Measurements from ENCODE around the gene POLK.
"Not testable (repeated sequence)": the region's sequence is repeated elsewhere in the genome, so short reads cannot be mapped to it uniquely, and the experiment has no call there.

Gene POLK

GRCh38 chr5:75588666-75589065 is 77.0 kb downstream of the POLK start:
- H3K36me3 Mint-ChIP-seq: peaks cover 12% of the 10 kb centered on the region
- no peaks in the 10 kb centered on the region for H3K9me3 Mint-ChIP-seq (ENCODE audit: low read depth)
- no peaks in the 10 kb centered on the region for H3K27me3 Mint-ChIP-seq
- no peaks in the 10 kb centered on the region for H3K4me1 Mint-ChIP-seq (ENCODE audit: low read depth)
- H3K27ac Mint-ChIP-seq: no peak overlapping the region
- no peak overlapping the region for H3K4me3 Mint-ChIP-seq

- Mint-ChIP-seq H3K27ac (no peak overlapping the region), H3K27me3 (no peaks in the 10 kb centered on the region), H3K36me3 (peaks cover 37% of the 10 kb centered on the region)
Measured at GRCh38 chr5:75600535-75600934, 88.8 kb downstream of the POLK start.

DNA sequence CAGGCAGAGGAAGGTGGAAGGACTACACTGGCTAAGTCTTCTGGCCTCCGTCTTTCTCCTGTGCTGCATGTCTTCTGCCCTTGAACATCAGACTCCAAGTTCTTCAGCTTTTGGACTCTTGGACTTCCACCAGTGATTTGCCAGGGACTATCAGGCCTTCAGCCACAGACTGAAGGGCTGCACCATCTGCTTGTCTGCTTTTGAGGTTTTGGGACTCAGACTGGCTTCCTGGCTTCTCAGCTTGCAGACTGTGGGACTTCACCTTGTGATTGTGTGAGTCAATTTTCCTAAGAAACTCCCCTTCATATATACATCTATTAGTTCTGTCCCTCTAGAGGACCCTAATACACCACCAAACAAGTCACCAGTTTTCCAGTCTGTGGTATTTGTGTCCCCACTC is 89.9 kb downstream of the POLK start:
- Mint-ChIP-seq H3K27me3 (no peaks in the 10 kb centered on the region), H3K27ac (no peak overlapping the region), H3K36me3 (peaks cover 35% of the 10 kb centered on the region), H3K9me3 (ENCODE audit: low read depth) (no peaks in the 10 kb centered on the region), H3K4me1 (ENCODE audit: low read depth) (peaks cover 10% of the 10 kb centered on the region), H3K4me3 (no peak overlapping the region)

More at GRCh38 chr5:75600535-75600934, 88.8 kb downstream of the POLK start:
- peaks cover 10% of the 10 kb centered on the region for H3K4me1 Mint-ChIP-seq (ENCODE audit: low read depth)
- no peaks in the 10 kb centered on the region for H3K9me3 Mint-ChIP-seq (ENCODE audit: low read depth)
- H3K4me3 Mint-ChIP-seq: no peak overlapping the region

- Mint-ChIP-seq H3K36me3 (peaks cover 34% of the 10 kb centered on the region), H3K9me3 (ENCODE audit: low read depth) (no peaks in the 10 kb centered on the region), H3K27ac (no peak overlapping the region), H3K4me3 (no peak overlapping the region), H3K4me1 (ENCODE audit: low read depth) (peaks cover 10% of the 10 kb centered on the region), H3K27me3 (no peaks in the 10 kb centered on the region)
Measured at GRCh38 chr5:75601996-75602395, 90.3 kb downstream of the POLK start.

- no peaks in the 10 kb centered on the region for H3K9me3 Mint-ChIP-seq (ENCODE audit: low read depth)
- peaks cover 39% of the 10 kb centered on the region for H3K36me3 Mint-ChIP-seq
- no peak overlapping the region for H3K27ac Mint-ChIP-seq
- no peak overlapping the region for H3K4me3 Mint-ChIP-seq
- peaks cover 10% of the 10 kb centered on the region for H3K4me1 Mint-ChIP-seq (ENCODE audit: low read depth)
- H3K27me3 Mint-ChIP-seq: no peaks in the 10 kb centered on the region
Measured at GRCh38 chr5:75603371-75603770, 91.7 kb downstream of the POLK start.

- no peak overlapping the region for H3K4me3 Mint-ChIP-seq
- peaks cover 39% of the 10 kb centered on the region for H3K36me3 Mint-ChIP-seq
- no peak overlapping the region for H3K27ac Mint-ChIP-seq
- H3K4me1 Mint-ChIP-seq (ENCODE audit: low read depth): peaks cover 10% of the 10 kb centered on the region
- H3K9me3 Mint-ChIP-seq (ENCODE audit: low read depth): no peaks in the 10 kb centered on the region
- H3K27me3 Mint-ChIP-seq: no peaks in the 10 kb centered on the region
Measured at GRCh38 chr5:75603821-75604220, 92.1 kb downstream of the POLK start.

DNA sequence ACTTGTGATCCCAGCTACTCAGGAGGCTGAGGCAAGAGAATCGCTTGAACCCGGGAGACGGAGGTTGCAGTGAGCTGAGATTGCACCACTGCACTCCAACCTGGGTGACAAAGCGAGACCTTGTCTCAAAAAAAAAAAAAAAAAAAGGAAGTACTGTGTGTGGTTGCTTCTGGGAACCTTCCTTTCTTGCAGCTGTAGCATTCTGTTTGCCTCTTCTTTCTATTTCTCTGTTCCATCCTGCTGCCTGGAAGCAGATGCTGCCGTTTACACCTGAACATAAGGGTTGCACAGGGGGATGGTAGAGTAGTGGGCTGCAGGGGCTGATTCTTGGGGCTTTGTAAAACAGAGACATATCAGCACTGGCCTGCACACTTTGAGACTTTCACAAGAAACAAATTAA is 95.7 kb downstream of the POLK start:
- H3K9me3 Mint-ChIP-seq (ENCODE audit: low read depth); H3K4me1 Mint-ChIP-seq (ENCODE audit: low read depth); H3K4me3 Mint-ChIP-seq; H3K27ac Mint-ChIP-seq; H3K27me3 Mint-ChIP-seq: not testable (repeated sequence)
- H3K36me3 Mint-ChIP-seq: peaks cover 28% of the 10 kb centered on the region

- Mint-ChIP-seq H3K9me3 (ENCODE audit: low read depth) (no peaks in the 10 kb centered on the region), H3K4me1 (ENCODE audit: low read depth) (peaks cover 7% of the 10 kb centered on the region), H3K36me3 (peaks cover 14% of the 10 kb centered on the region)
Measured at GRCh38 chr5:75608870-75609269, 97.2 kb downstream of the POLK start.

GRCh38 chr5:75610201-75610600 is 98.5 kb downstream of the POLK start:
- Mint-ChIP-seq H3K4me1 (ENCODE audit: low read depth) (peaks cover 7% of the 10 kb centered on the region), H3K9me3 (ENCODE audit: low read depth) (no peaks in the 10 kb centered on the region), H3K27me3 (peaks cover 16% of the 10 kb centered on the region), H3K36me3 (peaks cover 8% of the 10 kb centered on the region), H3K4me3 (no peak overlapping the region), H3K27ac (no peak overlapping the region)

More at GRCh38 chr5:75608870-75609269, 97.2 kb downstream of the POLK start:
- H3K27me3 Mint-ChIP-seq: peaks cover 16% of the 10 kb centered on the region
- H3K27ac Mint-ChIP-seq: no peak overlapping the region
- H3K4me3 Mint-ChIP-seq: no peak overlapping the region

DNA sequence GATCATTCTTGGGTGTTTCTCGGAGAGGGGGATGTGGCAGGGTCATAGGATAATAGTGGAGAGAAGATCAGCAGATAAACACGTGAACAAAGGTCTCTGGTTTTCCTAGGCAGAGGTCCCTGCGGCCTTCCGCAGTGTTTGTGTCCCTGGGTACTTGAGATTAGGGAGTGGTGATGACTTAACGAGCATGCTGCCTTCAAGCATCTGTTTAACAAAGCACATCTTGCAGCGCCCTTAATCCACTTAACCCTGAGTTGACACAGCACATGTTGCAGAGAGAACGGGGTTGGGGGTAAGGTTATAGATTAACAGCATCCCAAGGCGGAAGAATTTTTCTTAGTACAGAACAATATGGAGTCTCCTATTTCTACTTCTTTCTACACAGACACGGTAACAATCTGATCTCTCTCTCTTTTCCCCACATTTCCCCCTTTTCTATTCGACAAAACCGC is 99.2 kb downstream of the POLK start:
- not testable (repeated sequence) for H3K4me1 Mint-ChIP-seq (ENCODE audit: low read depth); H3K27ac Mint-ChIP-seq; H3K36me3 Mint-ChIP-seq; H3K9me3 Mint-ChIP-seq (ENCODE audit: low read depth)
- H3K27me3 Mint-ChIP-seq: peaks cover 16% of the 10 kb centered on the region
- H3K4me3 Mint-ChIP-seq: peak overlapping the region; percentile 46

DNA sequence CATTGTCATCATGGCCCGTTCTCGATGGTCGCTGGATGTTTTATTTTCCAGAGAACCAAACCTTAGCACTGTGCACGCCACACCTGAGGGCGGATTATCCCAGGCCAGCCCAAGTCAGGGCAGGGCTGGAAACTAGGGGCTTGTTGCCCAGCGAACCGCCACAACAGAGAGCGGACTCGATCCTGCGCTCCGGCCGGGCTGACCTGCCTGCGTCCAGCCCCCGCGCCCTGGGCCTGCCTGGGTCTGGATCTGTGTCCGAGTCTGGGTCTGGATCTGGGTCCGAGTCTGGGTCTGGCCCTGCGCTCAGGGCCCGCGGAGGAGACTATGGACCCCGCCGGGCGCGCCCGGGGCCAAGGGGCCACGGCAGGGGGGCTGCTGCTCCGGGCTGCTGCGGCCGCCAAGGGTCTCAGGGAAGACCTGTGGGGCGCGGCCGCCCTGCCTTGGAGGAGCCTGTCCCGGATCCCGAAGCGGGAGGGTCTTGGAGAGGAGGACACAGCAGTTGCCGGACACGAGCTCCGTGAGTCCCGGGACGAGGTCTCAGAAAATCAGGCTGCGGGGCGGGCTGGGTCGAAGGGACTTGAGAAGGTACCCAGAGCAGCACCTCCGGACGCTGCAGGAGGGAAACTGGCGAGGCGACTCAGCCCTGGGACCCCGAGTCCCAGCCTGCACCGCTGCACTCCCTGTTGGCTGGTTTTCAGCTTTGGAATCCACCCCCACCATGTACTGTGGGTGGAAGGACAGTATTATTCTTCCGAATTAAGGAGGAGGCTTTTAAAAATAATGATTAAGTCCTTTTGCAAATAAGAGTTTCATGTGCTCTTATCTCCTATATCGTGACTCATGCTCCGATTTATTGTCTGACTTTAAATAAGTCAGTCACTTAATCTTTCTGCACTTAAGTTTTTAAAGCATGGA is 99.9 kb downstream of the POLK start, which contains the start of gene ANKDD1B:
Gene ANKDD1B, plus strand, starts transcription at position 143 of the 915 bp plus-strand sequence. Its CDS starts 182 bp downstream, at position 325.
- Mint-ChIP-seq H3K27ac (no peak within 1 kb of the TSS), H3K36me3 (peaks cover 8% of the 10 kb centered on the region), H3K27me3 (peaks cover 16% of the 10 kb centered on the region), H3K4me3 (peak within 1 kb of the TSS; percentile 46), H3K9me3 (ENCODE audit: low read depth) (no peaks in the 10 kb centered on the region), H3K4me1 (ENCODE audit: low read depth) (peaks cover 7% of the 10 kb centered on the region)

DNA sequence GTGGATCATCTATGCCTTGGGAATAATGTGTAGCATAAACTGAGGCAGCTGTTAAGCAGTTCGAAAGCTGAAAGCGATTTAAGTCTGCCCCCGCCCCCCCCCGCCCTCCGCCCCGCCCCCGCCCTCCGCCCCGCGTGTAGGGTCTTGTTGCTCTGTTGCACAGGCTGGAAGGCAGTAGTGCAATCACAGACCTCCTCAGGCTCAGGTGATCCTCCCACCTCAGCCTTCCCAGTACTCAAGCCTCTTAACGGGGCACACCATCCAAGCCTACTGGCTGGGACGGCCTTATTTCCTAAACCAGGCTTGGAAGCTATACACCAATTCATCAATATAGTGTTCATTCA is 100.5 kb downstream of the POLK start:
- Mint-ChIP-seq H3K4me1 (ENCODE audit: low read depth) (peaks cover 7% of the 10 kb centered on the region), H3K9me3 (ENCODE audit: low read depth) (no peaks in the 10 kb centered on the region), H3K36me3 (peaks cover 5% of the 10 kb centered on the region), H3K27ac (no peak overlapping the region), H3K4me3 (no peak overlapping the region), H3K27me3 (peaks cover 16% of the 10 kb centered on the region)

DNA sequence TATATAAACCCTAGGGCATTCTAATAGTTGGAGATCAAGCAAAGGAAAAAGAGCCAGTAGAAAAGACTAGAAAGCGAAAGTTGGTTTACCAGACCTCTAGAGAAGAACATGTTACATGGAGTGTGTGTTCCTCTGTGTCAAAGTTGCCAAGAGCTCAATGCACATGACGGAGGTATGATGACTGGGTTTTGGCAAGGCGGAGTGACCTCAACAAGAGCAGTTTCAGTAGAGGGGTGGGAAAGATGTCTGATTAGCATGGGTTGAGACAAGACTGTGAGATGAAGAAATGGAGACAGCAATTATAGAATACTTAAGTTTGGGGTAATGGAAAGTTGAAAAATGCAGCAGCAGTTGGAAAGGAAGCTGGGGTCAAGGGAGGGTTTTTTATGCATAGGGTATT is 101.2 kb downstream of the POLK start:
- peaks cover 16% of the 10 kb centered on the region for H3K27me3 Mint-ChIP-seq
- H3K4me1 Mint-ChIP-seq (ENCODE audit: low read depth): peaks cover 7% of the 10 kb centered on the region
- no peaks in the 10 kb centered on the region for H3K9me3 Mint-ChIP-seq (ENCODE audit: low read depth)
- no peaks in the 10 kb centered on the region for H3K36me3 Mint-ChIP-seq
- no peak overlapping the region for H3K27ac Mint-ChIP-seq
- no peak overlapping the region for H3K4me3 Mint-ChIP-seq

DNA sequence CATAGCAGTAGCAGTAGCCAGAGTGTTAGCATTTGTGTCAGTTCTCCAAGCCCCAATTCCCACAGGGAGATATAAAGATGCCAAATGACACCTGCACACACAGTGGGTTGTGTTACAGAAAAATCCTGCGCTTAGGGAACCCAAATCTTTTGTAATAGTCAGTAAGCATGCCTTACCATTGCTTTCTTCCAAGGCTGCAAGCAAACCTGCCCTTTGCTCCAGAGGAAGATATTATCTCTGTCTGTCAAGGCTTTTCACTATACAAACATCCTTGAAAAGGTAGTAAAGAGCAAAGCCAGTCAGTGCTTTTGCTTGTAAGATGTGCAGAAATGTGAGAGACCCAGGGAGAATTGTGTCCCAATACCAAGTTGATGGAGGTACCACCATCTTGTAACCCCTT is 102.5 kb downstream of the POLK start:
- Mint-ChIP-seq H3K27me3 (peaks cover 16% of the 10 kb centered on the region), H3K36me3 (no peaks in the 10 kb centered on the region), H3K27ac (no peak overlapping the region), H3K9me3 (ENCODE audit: low read depth) (no peaks in the 10 kb centered on the region), H3K4me3 (no peak overlapping the region), H3K4me1 (ENCODE audit: low read depth) (peaks cover 7% of the 10 kb centered on the region)

DNA sequence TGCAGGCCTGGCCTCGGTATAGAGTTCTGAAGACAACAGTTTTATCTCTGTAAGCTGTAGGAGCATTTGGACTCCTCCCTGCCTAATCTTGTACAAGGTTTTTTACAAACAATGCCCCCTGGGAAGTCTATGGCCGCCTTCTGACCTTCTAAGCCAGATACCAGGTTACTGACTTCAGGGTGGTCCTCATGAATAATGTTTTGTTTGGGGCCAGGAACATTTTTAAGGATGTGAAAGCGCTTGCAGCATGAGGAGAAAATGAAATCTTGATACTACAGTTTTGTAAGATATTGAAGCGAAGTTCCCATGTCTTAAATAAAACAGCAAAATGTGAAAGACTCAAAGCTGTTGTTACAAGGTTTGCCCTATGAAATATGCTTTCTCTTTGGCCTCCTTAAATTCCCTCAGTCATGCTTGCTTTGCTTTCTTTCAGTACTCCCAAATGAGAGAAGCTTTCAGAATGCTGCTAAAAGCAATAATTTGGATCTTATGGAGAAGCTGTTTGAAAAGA is 104.7 kb downstream of the POLK start:
- Mint-ChIP-seq H3K9me3 (ENCODE audit: low read depth) (no peaks in the 10 kb centered on the region), H3K4me1 (ENCODE audit: low read depth) (no peaks in the 10 kb centered on the region), H3K27ac (no peak overlapping the region), H3K27me3 (peaks cover 9% of the 10 kb centered on the region), H3K4me3 (no peak overlapping the region), H3K36me3 (peaks cover 3% of the 10 kb centered on the region)

All from activated naive CD8-positive, alpha-beta T cell (primary cell).